Activated T-cell treated with anti-CD3 and anti-CD28 coated beads, Interleukin-2, amount 50 U/mL, for 4 hours (primary cell): ENCODE measurements around the gene UQCRC1. TPM values are rescaled to one million over a fixed set of nuclear protein-coding genes. Genes with fewer than 3 reads are reported as not detected.

Experiments used
- ATAC-seq, 2 donors: fragments of 200-7000 bp; cut with Tn5 transposase; one replicate each; pipeline ENCODE4 v1.10.0; 2021
- DNase-seq: peaks from one replicate; pipeline ENCODE4 v3.0.0-alpha.2; 2020
- H3K27me3 Mint-ChIP-seq: one replicate; pipeline ENCODE4 v1.8.0; 2021; ENCODE audit warnings: low read depth, mixed read lengths
- H3K36me3 Mint-ChIP-seq: one replicate; pipeline ENCODE4 v1.8.0; 2022; ENCODE audit warnings: mixed read lengths; ENCODE audit not compliant: insufficient read depth
- H3K4me1 Mint-ChIP-seq: one replicate; pipeline ENCODE4 v1.8.0; 2021; ENCODE audit warnings: low read depth, mixed read lengths
- H3K4me3 Mint-ChIP-seq: one replicate; pipeline ENCODE4 v1.8.0; 2021; ENCODE audit warnings: mild to moderate bottlenecking, moderate library complexity, mixed read lengths
- H3K9me3 Mint-ChIP-seq: one replicate; pipeline ENCODE4 v1.8.0; 2021; ENCODE audit warnings: mixed read lengths
- total RNA-seq, 3 donors: library from RNA; stranded (reverse); gene quantifications; one replicate each; pipeline ENCODE4 v1.2.1, GENCODE V29; 2021

UQCRC1 gene
- total RNA-seq, 3 donors from 2014 or later = 178 to 200 (median 193) TPM

GRCh38 chr3:48624767-48625166, 15.3 kb upstream of the UQCRC1 start:
- Mint-ChIP-seq H3K4me3 (no peak overlapping the region), H3K36me3 (peaks cover 17% of the 10 kb centered on the region), H3K9me3 (no peaks in the 10 kb centered on the region), H3K4me1 (peaks cover 10% of the 10 kb centered on the region), H3K27me3 (no peaks in the 10 kb centered on the region)
- ATAC-seq (no peak), DNase-seq (no peak)

- DNase-seq (no peak), ATAC-seq (no peak)
- H3K9me3 Mint-ChIP-seq = no peaks in the 10 kb centered on the region
- no peak overlapping the region for H3K4me3 Mint-ChIP-seq
- peaks cover 15% of the 10 kb centered on the region for H3K36me3 Mint-ChIP-seq
- peaks cover 10% of the 10 kb centered on the region for H3K4me1 Mint-ChIP-seq
- no peaks in the 10 kb centered on the region for H3K27me3 Mint-ChIP-seq
These were observed 14.6 kb upstream of the UQCRC1 start for GRCh38 chr3:48623851-48624547.

- Mint-ChIP-seq H3K36me3 (peaks cover 2% of the 10 kb centered on the region), H3K4me3 (no peak within 1 kb of the TSS), H3K4me1 (peaks cover 10% of the 10 kb centered on the region), H3K9me3 (peaks cover 11% of the 10 kb centered on the region), H3K27me3 (no peaks in the 10 kb centered on the region)
- DNase-seq (no peak), ATAC-seq (no peak)
These were observed 12.0 kb upstream of the UQCRC1 start, which contains the start of gene TMEM89 for GRCh38 chr3:48621461-48621869. TSS of gene TMEM89 (minus strand) at chr3:48621769. CDS start at chr3:48621756, 13 bp downstream.

DNA sequence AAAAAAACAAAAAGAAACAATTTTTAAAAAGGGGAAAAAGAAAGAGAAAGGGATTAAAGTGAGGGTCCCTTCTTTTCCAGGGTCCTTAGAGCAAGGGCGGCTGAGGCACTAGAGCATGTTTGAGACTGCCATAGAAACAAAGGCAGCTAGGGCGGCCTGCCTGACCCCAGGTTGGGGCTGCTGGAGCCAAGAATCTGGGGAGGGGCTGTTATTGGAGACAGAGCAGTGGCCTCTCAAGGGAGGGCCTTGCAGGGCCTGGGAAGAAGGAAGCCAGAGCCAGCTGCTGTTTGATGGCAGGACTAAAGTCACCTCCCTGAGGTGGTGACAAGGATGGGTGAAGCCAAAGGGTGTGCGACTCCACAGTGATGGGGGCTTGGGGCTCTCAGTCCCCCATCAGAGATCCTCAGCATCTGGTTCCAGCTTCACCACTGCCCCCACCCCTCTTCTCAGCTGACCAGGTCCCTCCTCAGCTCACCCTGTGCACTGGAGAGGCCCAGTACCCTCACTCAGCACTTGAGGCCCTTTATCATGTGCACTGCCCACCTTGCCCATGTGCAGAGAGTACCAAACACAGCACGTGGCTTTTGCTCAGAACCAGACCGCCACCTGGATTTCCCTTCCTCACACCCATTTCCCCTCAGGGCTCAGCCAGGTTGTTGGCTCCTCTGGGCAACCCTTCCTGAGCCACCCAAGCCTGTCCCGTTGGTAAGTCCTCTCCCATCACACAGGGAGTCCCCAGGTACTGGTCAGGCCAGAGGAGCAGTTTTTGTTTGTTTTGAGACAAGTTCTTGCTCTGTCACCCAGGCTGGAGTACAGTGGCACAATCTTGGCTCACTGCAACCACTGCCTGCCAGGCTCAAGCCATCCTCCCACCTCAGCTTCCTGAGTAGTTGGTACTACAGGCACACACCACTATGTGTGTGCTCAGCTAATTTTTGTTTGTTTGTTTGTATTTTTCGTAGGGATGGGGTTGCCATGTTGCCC, 10.4 kb upstream of the UQCRC1 start:
- Mint-ChIP-seq H3K27me3 (no peaks in the 10 kb centered on the region), H3K4me3 (no peak overlapping the region), H3K4me1 (peaks cover 8% of the 10 kb centered on the region), H3K36me3 (no peaks in the 10 kb centered on the region), H3K9me3 (peaks cover 11% of the 10 kb centered on the region)
- ATAC-seq = no peak
- no peak for DNase-seq

DNA sequence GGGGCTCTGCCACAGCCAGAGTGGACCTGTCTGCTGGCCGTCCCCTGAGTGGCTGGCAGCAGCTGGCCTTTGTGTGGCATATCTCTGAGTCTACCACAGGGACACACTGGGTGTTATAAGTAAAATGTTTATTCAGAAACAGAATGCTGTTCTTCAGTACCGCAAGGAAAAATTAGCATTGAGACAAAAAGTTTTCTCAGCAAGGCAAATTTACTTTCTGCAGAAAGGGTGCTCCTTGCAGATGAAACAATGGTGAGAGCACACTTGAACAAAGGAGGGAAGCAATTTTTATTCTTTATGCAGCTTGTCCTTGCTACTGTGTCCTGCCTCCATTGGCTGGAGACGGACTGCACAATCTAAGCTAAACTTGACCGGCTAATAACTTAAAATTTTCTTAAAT, 8.1 kb upstream of the UQCRC1 start:
- no peaks in the 10 kb centered on the region for H3K36me3 Mint-ChIP-seq
- no peaks in the 10 kb centered on the region for H3K27me3 Mint-ChIP-seq
- DNase-seq = no peak
- no peak overlapping the region for H3K4me3 Mint-ChIP-seq
- no peak for ATAC-seq
- peaks cover 11% of the 10 kb centered on the region for H3K9me3 Mint-ChIP-seq
- H3K4me1 Mint-ChIP-seq = peaks cover 7% of the 10 kb centered on the region

- ATAC-seq = peak; percentile 15 to 26
These were observed 4.6 kb upstream of the UQCRC1 start for GRCh38 chr3:48614044-48614443.

GRCh38 chr3:48612309-48612708, 2.9 kb upstream of the UQCRC1 start:
- DNase-seq (no peak), ATAC-seq (no peak)
- Mint-ChIP-seq H3K4me1 (peaks cover 20% of the 10 kb centered on the region), H3K4me3 (no peak overlapping the region), H3K9me3 (peaks cover 3% of the 10 kb centered on the region), H3K36me3 (peaks cover 6% of the 10 kb centered on the region), H3K27me3 (no peaks in the 10 kb centered on the region)

More at GRCh38 chr3:48614044-48614443, 4.6 kb upstream of the UQCRC1 start:
- peaks cover 11% of the 10 kb centered on the region for H3K4me1 Mint-ChIP-seq
- H3K36me3 Mint-ChIP-seq = no peaks in the 10 kb centered on the region
- no peaks in the 10 kb centered on the region for H3K27me3 Mint-ChIP-seq
- H3K4me3 Mint-ChIP-seq = no peak overlapping the region
- H3K9me3 Mint-ChIP-seq = peaks cover 11% of the 10 kb centered on the region
- DNase-seq = no peak

DNA sequence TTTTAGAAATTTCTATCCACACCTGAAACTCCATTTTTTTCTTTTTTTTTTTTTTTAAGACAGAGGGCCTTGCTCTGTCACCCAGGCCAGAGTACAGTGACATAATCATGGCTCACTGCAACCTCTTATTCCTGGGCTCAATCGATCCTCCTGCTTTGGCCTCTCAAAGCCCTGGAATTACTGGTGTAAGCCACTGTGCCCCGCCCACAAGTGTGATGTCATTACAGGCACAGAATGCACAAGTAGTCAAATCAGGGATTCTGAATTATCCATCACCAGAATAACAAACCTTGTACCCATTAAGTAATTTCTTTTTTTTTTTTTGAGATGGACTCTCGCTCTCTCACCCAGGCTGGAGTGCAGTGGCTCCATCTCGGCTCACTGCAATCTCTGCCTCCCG, 1.9 kb downstream of the UQCRC1 start:
- no peaks in the 10 kb centered on the region for H3K9me3 Mint-ChIP-seq
- DNase-seq (no peak), ATAC-seq (no peak)
- no peaks in the 10 kb centered on the region for H3K27me3 Mint-ChIP-seq
- H3K36me3 Mint-ChIP-seq = peaks cover 20% of the 10 kb centered on the region
- H3K4me1 Mint-ChIP-seq = peaks cover 13% of the 10 kb centered on the region
- H3K4me3 Mint-ChIP-seq = peak overlapping the region; percentile 21

DNA sequence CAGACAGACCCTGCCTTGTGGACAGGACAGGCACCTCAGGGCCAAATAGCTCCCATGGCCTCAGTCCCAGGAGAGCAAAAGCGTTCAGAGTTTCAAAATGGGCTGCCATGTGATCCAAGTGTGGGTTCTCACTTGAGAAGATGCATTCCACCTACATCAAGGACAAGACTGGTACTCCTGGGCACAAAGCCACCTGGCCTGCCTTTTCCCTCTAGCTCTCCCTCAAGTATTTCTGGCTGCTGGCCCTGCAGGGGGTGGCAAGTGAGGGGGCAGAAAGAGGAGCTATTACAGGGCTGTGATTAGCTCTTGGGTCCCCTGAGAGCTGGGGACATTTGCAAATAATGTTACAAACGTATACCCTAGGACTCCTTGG, 7.8 kb downstream of the UQCRC1 start:
- Mint-ChIP-seq H3K9me3 (no peaks in the 10 kb centered on the region), H3K4me3 (no peak overlapping the region), H3K36me3 (peaks cover 23% of the 10 kb centered on the region), H3K27me3 (no peaks in the 10 kb centered on the region), H3K4me1 (no peaks in the 10 kb centered on the region)
- DNase-seq = no peak
- no peak for ATAC-seq

DNA sequence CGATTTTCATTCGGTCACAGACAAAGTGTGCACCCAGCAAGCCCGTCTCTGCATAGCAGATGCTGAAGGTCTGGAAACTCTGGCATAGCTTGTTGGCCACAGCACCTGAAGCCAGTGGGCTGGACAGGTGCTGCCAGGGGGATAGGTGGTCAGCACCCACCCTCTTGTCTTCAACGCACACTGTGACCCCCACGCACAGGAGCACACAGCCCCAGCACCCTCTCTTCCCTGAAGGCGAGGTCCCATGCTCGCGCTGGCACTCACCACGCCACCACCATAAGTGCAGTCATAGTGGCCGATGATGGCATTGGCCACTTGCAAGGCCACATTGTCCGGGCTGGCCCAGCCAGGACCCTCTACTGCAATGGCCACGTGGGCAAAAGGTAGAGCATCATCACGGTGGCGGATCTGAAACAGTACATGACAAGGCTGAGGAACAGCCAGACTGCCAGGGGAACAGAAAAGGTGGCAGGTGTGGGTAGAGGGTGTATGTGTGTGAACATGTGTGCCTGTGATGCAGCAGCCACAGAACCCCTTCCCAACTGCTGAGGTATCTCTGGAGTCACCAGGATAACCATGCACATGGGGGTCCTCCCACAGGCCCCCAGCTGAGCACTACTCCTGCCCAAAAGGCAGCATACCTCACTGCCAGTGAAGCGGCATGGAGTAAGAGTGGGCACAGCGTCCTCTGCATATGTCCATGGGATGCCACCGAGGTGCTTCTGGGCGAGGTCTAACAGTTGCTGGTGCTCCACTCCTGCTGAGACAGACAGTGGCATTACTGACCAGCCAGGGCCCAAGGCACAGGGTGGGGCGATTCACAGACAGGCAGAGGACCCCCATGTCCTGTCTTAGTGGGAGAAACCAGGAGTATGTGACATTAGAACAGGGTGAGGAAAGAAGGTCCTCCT, 8.5 kb downstream of the UQCRC1 start:
- no peak overlapping the region for H3K4me3 Mint-ChIP-seq
- ATAC-seq = no peak

DNA sequence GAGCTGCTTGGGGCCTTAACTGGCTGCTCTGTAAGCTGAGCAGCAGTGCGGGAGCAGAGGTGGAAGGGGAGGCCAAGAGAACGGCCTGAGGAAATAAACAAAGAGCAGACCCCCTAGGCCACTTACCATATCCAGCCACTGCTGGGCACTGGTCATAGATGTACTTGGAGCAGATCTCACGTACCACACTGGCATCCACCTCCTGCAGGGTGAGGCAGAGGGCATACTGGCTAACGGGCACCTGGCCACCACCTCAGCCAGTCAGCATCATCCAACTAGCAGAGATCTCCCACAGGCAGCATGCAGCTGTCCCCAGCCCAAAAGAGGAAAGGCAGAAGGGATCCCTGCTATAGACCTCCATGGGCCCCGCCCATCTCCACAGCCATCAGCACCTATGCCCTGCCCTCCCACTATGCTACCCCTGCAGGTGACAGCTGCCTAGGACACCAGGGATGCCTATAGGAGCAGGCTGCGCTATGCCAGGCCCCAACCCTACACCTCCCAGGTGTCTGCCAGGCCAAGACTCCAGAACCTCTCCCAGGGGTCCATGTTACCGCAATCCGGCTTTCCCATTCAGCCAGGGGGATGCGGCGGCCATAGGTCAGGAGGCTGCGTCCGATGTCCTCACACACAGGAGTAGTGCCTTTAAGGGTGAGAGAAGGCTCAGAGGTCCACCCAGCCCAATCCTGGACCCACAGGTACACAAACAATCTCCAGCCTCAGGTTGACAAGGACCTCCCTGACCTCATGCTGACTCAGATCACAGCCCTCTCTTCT, 9.7 kb downstream of the UQCRC1 start:
- no peaks in the 10 kb centered on the region for H3K4me1 Mint-ChIP-seq
- H3K36me3 Mint-ChIP-seq = peaks cover 22% of the 10 kb centered on the region
- peaks cover 8% of the 10 kb centered on the region for H3K27me3 Mint-ChIP-seq
- DNase-seq = no peak
- ATAC-seq = no peak
- no peak overlapping the region for H3K4me3 Mint-ChIP-seq
- H3K9me3 Mint-ChIP-seq = no peaks in the 10 kb centered on the region

More for the DNA sequence above, 8.5 kb downstream of the UQCRC1 start:
- H3K36me3 Mint-ChIP-seq = peaks cover 23% of the 10 kb centered on the region
- no peaks in the 10 kb centered on the region for H3K4me1 Mint-ChIP-seq
- no peaks in the 10 kb centered on the region for H3K9me3 Mint-ChIP-seq
- no peak for DNase-seq
- H3K27me3 Mint-ChIP-seq = peaks cover 4% of the 10 kb centered on the region

DNA sequence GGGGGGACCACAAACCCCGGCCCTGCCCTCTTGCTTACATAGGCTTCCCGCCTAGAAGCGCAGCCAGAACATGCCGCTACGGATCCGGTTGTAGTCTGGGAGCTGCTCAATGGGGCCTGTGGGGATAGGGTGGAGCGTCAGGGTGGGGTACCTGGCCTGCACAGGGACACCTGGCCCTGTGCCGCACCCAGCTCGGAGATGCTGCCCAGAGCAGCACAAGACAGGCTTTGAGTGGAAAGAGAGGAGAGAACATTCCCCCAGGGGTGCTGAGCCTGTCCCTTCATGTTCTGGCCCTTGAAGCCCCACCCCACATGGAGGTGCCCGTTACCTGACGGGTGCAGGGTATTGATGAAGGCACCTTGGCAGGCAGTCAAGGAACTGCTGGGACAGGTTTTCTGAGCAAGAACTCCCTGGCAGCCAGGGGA, 10.4 kb downstream of the UQCRC1 start:
- DNase-seq (no peak), ATAC-seq (no peak)
- Mint-ChIP-seq H3K4me1 (peaks cover 6% of the 10 kb centered on the region), H3K36me3 (peaks cover 16% of the 10 kb centered on the region), H3K4me3 (no peak overlapping the region), H3K9me3 (no peaks in the 10 kb centered on the region), H3K27me3 (peaks cover 14% of the 10 kb centered on the region)

DNA sequence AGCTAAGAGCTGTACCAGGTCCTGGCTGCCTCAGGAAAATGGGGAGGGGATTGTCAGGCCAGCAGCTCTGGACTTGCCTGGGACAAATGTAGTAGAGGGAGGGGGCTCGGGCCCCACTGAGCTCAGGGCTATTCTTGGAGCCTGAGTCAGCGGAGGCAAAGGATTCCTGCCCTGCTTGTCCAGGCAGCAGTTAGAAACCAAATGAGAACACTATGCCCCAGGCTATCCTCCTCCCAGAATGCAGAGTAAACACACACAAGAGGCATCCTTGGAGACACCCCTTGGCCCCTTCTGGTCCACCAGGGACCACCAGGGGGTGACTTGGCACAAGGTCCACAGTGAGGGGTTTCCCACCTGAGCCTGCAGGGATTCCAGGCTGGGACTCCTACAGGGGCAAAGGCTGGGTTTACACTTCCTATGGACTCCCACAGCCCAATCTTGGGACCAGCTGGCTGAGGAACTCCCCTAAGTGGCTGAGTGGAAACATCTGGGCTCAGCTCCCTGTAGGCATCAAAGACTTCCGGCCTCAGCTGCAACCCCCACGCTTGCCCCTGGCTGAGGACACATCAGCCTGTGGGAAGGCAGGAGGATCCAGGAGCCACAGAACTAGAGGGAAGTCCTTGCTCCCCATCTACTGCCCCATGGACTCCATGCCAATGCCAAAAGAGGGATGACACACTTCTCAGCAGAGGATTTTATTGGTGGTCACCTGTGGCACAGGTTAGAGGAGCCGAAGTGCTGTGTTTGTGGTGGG, 10.9 kb downstream of the UQCRC1 start:
- Mint-ChIP-seq H3K27me3 (peaks cover 18% of the 10 kb centered on the region), H3K4me3 (no peak overlapping the region), H3K9me3 (no peaks in the 10 kb centered on the region), H3K36me3 (peaks cover 13% of the 10 kb centered on the region), H3K4me1 (peaks cover 6% of the 10 kb centered on the region)
- DNase-seq (no peak), ATAC-seq (no peak)
